Left colon (tissue), 2 donors: ENCODE data around the gene COQ8A. TPM values are rescaled to one million over a fixed set of nuclear protein-coding genes. Genes with fewer than 3 reads are reported as not detected.

Experiments
- ATAC-seq: fragments of 200-7000 bp; cut with Tn5 transposase; one replicate; pipeline ENCODE4 v1.9.1; 2020; ENCODE audit warnings: mild to moderate bottlenecking, moderate library complexity
- DNase-seq, 2 donors: peaks; one replicate each; pipeline ENCODE4 v3.0.0-alpha.2; 2020
- intact Hi-C, 2 donors: fragments of 100-400 bp; cut with DNase I in 1 of 2; cut with micrococcal nuclease in 1 of 2; formaldehyde crosslinking; loops; one replicate each; pipeline versions ENCODE4 v1.11.2 to v1.14.0; 2022; cut with DNase I, micrococcal nuclease
- total RNA-seq, 2 donors: library from RNA; stranded (reverse); fragmentation: NEBNext Ultra II Directional; extraction: Animal tissue kit (Norgen Biotek cat#: 25700); gene quantifications; one replicate each; pipeline ENCODE4 v1.2.1, GENCODE V29; 2021
- donor health status: DM: no; HTN: no; CAD: no.
- donor health status: DM: yes; HTN: yes; CAD: no.

COQ8A gene
- total RNA-seq, 2 donors from 2014 or later = 39.9 to 44.8 TPM

GRCh38 chr1:226979517-226980121 is 39.5 kb downstream of the COQ8A start:
- no peak for DNase-seq
- ATAC-seq = no peak
- intact Hi-C loops = no loop called here

DNA sequence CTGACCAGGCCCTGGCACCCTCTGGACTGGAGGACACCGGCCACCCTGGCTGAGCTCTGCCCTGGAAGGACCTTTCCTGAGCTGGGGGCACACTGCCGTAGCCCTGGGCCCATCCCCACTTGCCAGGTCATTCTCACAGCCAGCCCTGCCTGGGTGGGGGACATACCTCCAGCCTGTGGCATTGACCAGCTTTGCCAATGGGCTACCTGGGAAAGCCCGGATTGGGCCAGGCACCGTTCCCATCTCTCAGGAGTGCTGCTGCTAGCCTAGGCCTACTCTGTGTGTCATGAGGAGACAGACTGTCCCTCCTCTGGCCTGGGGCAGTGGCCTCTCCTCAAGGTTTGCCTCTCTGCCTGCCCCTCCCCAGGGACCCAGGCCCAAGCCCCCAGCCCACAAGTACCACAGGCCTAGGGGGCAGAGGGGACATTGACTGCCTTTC is 40.0 kb downstream of the COQ8A start:
- intact Hi-C loops = no loop called here
- DNase-seq = no peak
- ATAC-seq = no peak

DNA sequence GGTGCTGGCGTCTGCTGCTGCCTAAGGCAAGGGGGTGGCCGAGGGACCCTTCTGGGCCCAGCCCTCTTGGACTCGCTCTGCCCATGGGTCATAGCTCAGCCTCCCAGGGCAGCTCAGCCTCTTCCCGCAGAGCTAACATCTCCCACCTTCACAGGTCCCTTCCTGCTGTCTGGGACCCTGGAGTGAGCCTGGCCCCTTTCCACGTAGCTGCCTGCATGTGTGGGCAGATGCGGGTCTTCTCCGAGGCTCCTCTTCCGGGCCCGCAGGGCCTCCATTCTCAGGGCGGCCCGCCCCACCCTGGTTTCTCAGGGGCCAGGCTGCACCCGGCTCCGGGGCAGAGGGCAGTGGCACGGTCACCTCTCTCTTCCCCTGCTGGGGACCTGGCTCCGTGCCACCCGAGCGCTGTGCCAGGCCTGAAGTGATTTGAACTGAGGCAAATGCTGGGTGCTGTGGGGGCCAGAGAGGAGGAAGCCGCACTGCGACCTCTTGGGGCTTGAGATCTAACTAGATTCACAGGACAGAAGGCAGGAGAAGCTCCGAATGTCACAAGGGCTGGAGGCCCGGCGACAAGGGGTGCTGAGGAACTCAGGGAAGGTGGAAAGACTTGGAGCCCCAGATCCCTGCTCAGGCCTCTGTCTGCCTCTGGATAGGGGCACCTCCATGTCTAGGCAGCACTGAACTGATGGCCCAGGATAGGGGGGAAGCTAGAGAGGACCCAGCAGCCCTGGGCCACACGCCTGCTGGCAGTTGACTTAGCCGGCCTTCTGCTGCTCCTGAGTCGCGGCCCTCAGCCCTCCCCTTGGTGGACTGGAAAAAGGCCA is 40.7 kb downstream of the COQ8A start:
- no peak for DNase-seq
- no peak for ATAC-seq
- intact Hi-C loops = no loop called here

GRCh38 chr1:226981386-226981817 is 41.3 kb downstream of the COQ8A start:
- ATAC-seq (no peak), DNase-seq (no peak)
- intact Hi-C loops = no loop called here

GRCh38 chr1:226981838-226982237 is 41.7 kb downstream of the COQ8A start:
- DNase-seq = no peak
- intact Hi-C loops = no loop called here

DNA sequence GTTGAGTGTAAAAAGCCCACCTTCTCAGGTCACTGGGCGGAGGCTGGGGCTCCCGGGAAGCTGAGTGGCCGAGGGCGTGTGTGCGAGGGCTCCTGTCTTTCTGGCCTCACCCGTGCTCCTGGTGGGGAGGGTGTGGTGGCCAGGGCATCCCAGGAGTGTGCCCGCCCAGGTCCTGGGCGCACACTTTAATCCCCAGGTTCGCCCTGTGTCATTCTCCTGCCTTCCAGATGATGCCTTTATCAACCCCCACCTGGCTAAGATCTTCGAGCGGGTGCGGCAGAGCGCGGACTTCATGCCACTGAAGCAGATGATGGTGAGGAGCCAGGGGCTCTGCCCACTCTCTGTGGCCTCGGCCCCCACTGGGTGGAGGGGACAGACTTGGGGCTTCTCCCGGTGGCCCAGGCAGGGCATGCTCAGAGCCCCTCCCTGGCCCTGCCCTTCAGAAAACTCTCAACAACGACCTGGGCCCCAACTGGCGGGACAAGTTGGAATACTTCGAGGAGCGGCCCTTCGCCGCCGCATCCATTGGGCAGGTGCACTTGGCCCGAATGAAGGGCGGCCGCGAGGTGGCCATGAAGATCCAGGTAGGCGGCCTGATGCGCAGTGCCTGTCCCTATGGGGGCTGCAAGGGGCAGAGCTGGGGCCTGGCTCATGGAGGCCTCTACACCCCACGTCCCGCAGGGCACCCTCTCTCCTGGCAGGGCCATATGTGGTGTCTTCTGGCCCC is 42.5 kb downstream of the COQ8A start:
- intact Hi-C loops = no loop called here
- DNase-seq = no peak
- no peak for ATAC-seq

More at GRCh38 chr1:226981838-226982237, 41.7 kb downstream of the COQ8A start:
- ATAC-seq = no peak

DNA sequence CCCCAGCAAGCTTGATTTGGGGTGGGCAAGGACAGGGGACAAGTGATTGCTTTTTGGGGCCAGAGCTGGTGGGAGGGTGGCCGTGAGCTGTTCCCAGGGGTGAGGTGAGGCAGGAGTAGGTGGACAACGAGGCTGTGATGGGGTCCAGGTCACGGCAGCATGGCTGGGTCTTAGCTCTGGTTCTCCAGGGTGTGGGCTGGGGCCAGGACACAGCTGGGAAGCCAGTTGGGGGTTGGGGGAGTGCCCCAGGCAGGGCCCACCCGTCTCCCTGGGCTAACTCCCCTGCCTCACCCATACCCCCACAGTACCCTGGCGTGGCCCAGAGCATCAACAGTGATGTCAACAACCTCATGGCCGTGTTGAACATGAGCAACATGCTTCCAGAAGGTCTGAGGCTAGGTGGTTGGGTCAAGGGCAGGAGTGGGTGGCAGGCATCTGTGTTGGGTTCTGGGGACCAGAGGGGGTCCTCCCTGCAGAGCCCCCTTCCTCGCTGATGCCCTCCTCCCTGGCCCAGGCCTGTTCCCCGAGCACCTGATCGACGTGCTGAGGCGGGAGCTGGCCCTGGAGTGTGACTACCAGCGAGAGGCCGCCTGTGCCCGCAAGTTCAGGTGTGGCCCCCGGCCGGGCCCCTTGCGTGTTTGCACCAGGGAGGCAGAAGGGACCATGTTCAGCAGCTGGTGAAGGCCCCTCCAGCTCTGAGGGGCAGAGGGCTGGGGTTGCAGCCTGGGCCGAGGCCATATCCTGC is 43.3 kb downstream of the COQ8A start:
- ATAC-seq (no peak), DNase-seq (no peak)
- intact Hi-C loops = no loop called here

- no peak for DNase-seq
- no peak for ATAC-seq
- intact Hi-C loops = no loop called here
Observed at GRCh38 chr1:226983992-226984364, 43.9 kb downstream of the COQ8A start.

DNA sequence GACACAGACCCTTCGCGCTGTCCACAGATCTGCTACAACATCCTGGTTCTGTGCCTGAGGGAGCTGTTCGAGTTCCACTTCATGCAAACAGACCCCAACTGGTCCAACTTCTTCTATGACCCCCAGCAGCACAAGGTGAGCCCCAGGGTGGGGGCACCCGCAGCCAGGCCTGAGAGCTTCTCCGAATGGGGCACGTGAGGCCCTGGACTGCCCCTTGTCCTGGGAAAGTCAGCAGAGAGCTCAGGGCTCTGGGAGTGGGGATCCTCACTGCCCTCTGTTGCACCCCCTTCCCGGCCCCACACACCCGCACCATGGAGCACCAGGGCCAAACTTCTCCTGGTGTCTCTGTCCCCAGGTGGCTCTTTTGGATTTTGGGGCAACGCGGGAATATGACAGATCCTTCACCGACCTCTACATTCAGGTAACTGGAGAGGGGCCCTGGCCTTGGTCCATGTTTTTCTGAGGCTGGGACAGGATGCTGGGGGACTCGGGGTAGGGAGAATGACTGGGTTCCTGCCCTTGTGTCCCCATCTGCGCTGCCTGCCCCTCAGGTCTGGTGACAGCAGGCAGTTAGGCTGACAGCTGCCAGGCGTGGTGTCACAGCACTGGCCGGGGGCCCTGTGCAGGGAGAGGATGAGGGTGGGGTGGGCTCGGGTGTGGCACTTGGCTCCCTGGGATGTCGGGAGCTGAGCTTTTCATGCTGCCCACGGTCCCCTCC is 44.6 kb downstream of the COQ8A start:
- DNase-seq (no peak), ATAC-seq (no peak)
- intact Hi-C loops = no loop called here

DNA sequence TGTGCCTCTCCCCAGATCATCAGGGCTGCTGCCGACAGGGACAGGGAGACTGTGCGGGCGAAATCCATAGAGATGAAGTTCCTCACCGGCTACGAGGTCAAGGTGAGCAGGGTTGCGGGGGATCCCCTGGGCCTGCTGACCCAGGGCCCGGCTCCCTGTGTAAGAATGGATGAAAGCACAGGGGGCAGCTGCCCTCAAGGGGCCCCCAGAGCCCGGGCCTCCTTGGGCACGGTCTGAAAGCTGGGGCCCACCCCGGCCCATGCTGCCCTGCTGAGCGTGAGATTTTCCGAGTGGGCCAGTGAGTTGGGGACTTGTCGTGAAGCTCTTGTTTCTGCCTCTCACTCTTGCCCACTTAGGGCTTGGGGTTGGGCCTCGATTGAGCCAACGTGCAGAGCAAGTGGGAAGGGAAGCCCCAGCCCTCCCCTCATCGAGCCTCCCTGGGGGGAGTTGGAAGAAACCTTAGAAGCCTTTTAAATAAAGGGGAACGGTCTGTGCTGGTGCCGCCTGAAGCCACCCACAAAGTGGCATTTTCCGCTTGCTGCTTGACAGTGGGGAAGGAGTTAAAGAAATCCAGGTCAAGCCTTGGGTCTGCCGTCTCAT is 45.2 kb downstream of the COQ8A start:
- intact Hi-C loops = no loop called here
- ATAC-seq (no peak), DNase-seq (no peak)

DNA sequence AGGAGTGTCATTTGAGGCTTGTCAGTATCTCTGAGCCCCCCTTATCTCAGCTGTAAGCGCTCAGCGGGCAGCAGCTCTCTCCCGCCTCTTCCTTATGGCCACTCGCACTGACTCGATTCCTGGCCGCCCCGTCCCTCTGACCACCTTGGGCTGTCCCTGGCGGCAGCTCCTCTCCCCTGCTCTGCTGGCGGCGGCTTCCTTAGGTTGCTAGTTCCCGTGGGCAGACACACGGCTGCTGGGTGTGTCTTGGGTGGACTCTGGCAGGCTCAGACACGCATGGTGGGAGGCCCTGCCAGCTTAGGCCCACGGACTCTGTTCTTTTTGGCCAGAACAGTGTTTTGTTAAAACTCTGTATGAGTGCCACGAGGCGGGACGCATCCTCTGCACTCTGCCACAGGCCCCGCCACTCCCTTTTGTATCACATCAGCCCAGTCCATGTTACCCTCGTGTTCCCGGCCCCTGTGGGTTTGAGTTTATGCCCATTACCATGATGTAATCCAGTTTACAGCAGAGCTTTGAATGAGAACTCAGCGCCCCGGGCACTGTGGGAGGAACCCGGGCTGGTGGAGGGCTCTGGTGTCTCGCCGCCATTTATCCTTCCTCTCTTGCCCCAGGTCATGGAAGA is 45.9 kb downstream of the COQ8A start:
- DNase-seq (no peak), ATAC-seq (no peak)
- intact Hi-C loops = no loop called here

GRCh38 chr1:226986496-226987178 is 46.5 kb downstream of the COQ8A start:
- intact Hi-C loops = no loop called here
- DNase-seq (no peak), ATAC-seq (no peak)

GRCh38 chr1:226987179-226987536 is 47.1 kb downstream of the COQ8A start:
- no peak for ATAC-seq

GRCh38 chr1:226987623-226988333 is 47.7 kb downstream of the COQ8A start:
- intact Hi-C loops = no loop called here
- ATAC-seq = no peak
- no peak for DNase-seq

More at GRCh38 chr1:226987179-226987536, 47.1 kb downstream of the COQ8A start:
- DNase-seq = no peak
- intact Hi-C loops = no loop called here

GRCh38 chr1:226988334-226988666 is 48.2 kb downstream of the COQ8A start:
- peak; percentile 69 for ATAC-seq
- intact Hi-C loops = no loop called here

GRCh38 chr1:226989085-226989920 is 49.2 kb downstream of the COQ8A start:
- intact Hi-C loops = no loop called here
- ATAC-seq = peak; percentile 69
- no peak for DNase-seq

More at GRCh38 chr1:226988334-226988666, 48.2 kb downstream of the COQ8A start:
- peak; percentile 79 to 86 for DNase-seq
